ENCODE results near the gene MAGI2.

DNA sequence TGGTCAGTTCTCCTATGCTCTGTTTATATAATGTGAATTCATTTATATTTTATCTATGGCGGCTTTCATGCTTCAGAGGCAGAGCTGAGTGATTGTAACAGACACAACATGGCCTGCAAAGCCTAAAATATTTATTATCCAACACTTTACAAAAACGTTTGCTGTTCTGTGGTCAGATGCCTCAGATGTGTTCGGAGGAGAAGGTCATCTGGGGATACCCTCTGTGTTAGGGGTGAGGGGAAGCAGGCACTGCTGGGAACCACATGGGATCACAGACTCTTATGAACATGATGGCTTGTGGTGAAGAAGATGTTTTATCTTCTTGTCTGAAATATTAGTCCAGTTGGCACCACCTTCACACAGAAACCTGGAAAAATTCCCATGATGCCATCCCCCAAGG is 1451.4 kb downstream of the MAGI2 start:
- TF ChIP-seq, protein P1, sequence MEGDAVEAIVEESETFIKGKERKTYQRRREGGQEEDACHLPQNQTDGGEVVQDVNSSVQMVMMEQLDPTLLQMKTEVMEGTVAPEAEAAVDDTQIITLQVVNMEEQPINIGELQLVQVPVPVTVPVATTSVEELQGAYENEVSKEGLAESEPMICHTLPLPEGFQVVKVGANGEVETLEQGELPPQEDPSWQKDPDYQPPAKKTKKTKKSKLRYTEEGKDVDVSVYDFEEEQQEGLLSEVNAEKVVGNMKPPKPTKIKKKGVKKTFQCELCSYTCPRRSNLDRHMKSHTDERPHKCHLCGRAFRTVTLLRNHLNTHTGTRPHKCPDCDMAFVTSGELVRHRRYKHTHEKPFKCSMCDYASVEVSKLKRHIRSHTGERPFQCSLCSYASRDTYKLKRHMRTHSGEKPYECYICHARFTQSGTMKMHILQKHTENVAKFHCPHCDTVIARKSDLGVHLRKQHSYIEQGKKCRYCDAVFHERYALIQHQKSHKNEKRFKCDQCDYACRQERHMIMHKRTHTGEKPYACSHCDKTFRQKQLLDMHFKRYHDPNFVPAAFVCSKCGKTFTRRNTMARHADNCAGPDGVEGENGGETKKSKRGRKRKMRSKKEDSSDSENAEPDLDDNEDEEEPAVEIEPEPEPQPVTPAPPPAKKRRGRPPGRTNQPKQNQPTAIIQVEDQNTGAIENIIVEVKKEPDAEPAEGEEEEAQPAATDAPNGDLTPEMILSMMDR (IDR thresholded peaks at IDR 0.05; ENCODE audit: extremely low read depth in 1 of 2, insufficient read depth in 1 of 2, low read depth in 1 of 2, low read length in 2 of 2): no peak
- no peak for TF ChIP-seq MYC (IDR thresholded peaks at IDR 0.05; ENCODE audit: low read depth, low read length)
- TF ChIP-seq, protein P2, sequence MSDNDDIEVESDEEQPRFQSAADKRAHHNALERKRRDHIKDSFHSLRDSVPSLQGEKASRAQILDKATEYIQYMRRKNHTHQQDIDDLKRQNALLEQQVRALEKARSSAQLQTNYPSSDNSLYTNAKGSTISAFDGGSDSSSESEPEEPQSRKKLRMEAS (IDR thresholded peaks at IDR 0.05; ENCODE audit: insufficient read depth, insufficient read length): no peak
- TF ChIP-seq POLR2A (IDR thresholded peaks at IDR 0.05; ENCODE audit: low read depth, low read length): no peak
- TF ChIP-seq POLR2AphosphoS5 (IDR thresholded peaks at IDR 0.05; ENCODE audit: insufficient read depth, low read depth, low read length): no peak
- no peak for TF ChIP-seq JUN (IDR thresholded peaks at IDR 0.05; ENCODE audit: borderline replicate concordance, insufficient read depth, insufficient read length, low read depth)
- no peak for TF ChIP-seq EZH2 (IDR thresholded peaks at IDR 0.05; ENCODE audit: borderline replicate concordance, low read depth, low read length, severe bottlenecking)
